Astrocyte (in vitro differentiated cells and primary cell): ENCODE measurements around the gene RALGPS1. TPM values are rescaled to one million over a fixed set of nuclear protein-coding genes. Genes with fewer than 3 reads are reported as not detected.

ENCODE experiments used
- DNase-seq: peaks from one replicate; pipeline ENCODE4 v3.0.0-alpha.2; 2010; ENCODE audit warnings: low read depth
- FAIRE-seq: peaks from 2 replicates; lab custom pipeline; 2011; peaks lifted over from hg19 to GRCh38; lab: Jason Lieb, UNC
- H2AFZ ChIP-seq: 2 replicates; pipeline ENCODE4 v1.6.0; 2012; ENCODE audit warnings: low read depth, low read length, inconsistent platforms
- H3K27ac ChIP-seq: 2 replicates; pipeline ENCODE4 v1.5.1; 2011; ENCODE audit warnings: low read depth, low read length, inconsistent platforms
- H3K27me3 ChIP-seq: 2 replicates; pipeline ENCODE4 v1.6.0; 2011; ENCODE audit warnings: low read length, inconsistent platforms; ENCODE audit not compliant: insufficient read depth
- H3K36me3 ChIP-seq: 2 replicates; pipeline ENCODE4 v1.5.1; 2011; ENCODE audit warnings: low read length, inconsistent platforms; ENCODE audit not compliant: insufficient read depth
- H3K4me1 ChIP-seq: 2 replicates; pipeline ENCODE4 v1.5.1; 2011; ENCODE audit warnings: low read length, inconsistent platforms; ENCODE audit not compliant: insufficient read depth
- H3K4me2 ChIP-seq: 2 replicates; pipeline ENCODE4 v1.6.0; 2012; ENCODE audit warnings: low read length, inconsistent platforms
- H3K4me3 ChIP-seq: 2 replicates; pipeline ENCODE4 v1.5.1; 2011; ENCODE audit warnings: low read depth, mild to moderate bottlenecking, low read length, inconsistent platforms; ENCODE audit not compliant: insufficient read depth
- H3K79me2 ChIP-seq: 2 replicates; pipeline ENCODE4 v1.6.0; 2012; ENCODE audit warnings: mild to moderate bottlenecking, low read length, inconsistent platforms; ENCODE audit not compliant: insufficient read depth
- H3K9ac ChIP-seq: 2 replicates; pipeline ENCODE4 v1.6.0; 2012; ENCODE audit warnings: mild to moderate bottlenecking, low read length, inconsistent platforms
- H3K9me3 ChIP-seq: 2 replicates; pipeline ENCODE4 v1.5.1; 2012; ENCODE audit warnings: low read depth, mild to moderate bottlenecking, low read length, inconsistent platforms; ENCODE audit not compliant: insufficient read depth
- H4K20me1 ChIP-seq: 2 replicates; pipeline ENCODE4 v1.6.0; 2012; ENCODE audit warnings: low read length, inconsistent platforms; ENCODE audit not compliant: insufficient read depth
- H3K27ac Mint-ChIP-seq: one replicate; pipeline ENCODE4 v1.8.0; 2021; ENCODE audit warnings: mild to moderate bottlenecking, mixed read lengths; ENCODE audit not compliant: unreplicated experiment
- H3K27me3 Mint-ChIP-seq: one replicate; pipeline ENCODE4 v1.8.0; 2021; ENCODE audit warnings: low read depth, mixed read lengths; ENCODE audit not compliant: unreplicated experiment
- H3K36me3 Mint-ChIP-seq: one replicate; pipeline ENCODE4 v1.8.0; 2021; ENCODE audit warnings: low read depth, mixed read lengths; ENCODE audit not compliant: unreplicated experiment
- H3K4me1 Mint-ChIP-seq: one replicate; pipeline ENCODE4 v1.8.0; 2021; ENCODE audit warnings: low read depth, mixed read lengths; ENCODE audit not compliant: unreplicated experiment
- H3K4me3 Mint-ChIP-seq: one replicate; pipeline ENCODE4 v1.8.0; 2021; ENCODE audit warnings: mild to moderate bottlenecking, moderate library complexity, mixed read lengths; ENCODE audit not compliant: unreplicated experiment
- H3K9me3 Mint-ChIP-seq: one replicate; pipeline ENCODE4 v1.8.0; 2021; ENCODE audit warnings: mild to moderate bottlenecking, mixed read lengths; ENCODE audit not compliant: unreplicated experiment
- CTCF ChIP-seq: IDR thresholded peaks from 2 replicates; pipeline ENCODE4 v1.5.1; 2011; ENCODE audit warnings: low read depth, mild to moderate bottlenecking, inconsistent platforms, low read length, moderate library complexity; ENCODE audit not compliant: insufficient read depth
- EZH2 ChIP-seq: IDR thresholded peaks from 2 replicates; pipeline ENCODE4 v1.6.1; 2012; ENCODE audit warnings: mild to moderate bottlenecking, low read length, inconsistent platforms; ENCODE audit not compliant: insufficient read depth
- total RNA-seq: library from RNA; stranded (reverse); gene quantifications from 2 replicates; pipeline ENCODE4 v1.2.1, GENCODE V29; 2021

RALGPS1 gene
- total RNA-seq, 1 donor from 2014 or later: 2.8 TPM

GRCh38 chr9:126932871-126933321 lies 18.3 kb downstream of the RALGPS1 start:
- FAIRE-seq (no peak), DNase-seq (no peak)
- Mint-ChIP-seq H3K36me3 (no peaks in the 10 kb centered on the region), H3K27me3 (peaks cover 17% of the 10 kb centered on the region), H3K4me1 (no peaks in the 10 kb centered on the region), H3K27ac (peak overlapping the region; percentile 58), H3K9me3 (peaks cover 4% of the 10 kb centered on the region), H3K4me3 (no peak overlapping the region)
- no peak overlapping the region for H2AFZ ChIP-seq
- peaks cover 3% of the 10 kb centered on the region for H4K20me1 ChIP-seq
- no peak overlapping the region for H3K27ac ChIP-seq
- H3K4me1 ChIP-seq: no peaks in the 10 kb centered on the region
- TF ChIP-seq EZH2 (no peak), CTCF (no peak)
- H3K79me2 ChIP-seq: no peaks in the 10 kb centered on the region
- peaks cover 10% of the 10 kb centered on the region for H3K27me3 ChIP-seq
- no peaks in the 10 kb centered on the region for H3K36me3 ChIP-seq
- no peak overlapping the region for H3K4me2 ChIP-seq
- H3K4me3 ChIP-seq: no peak overlapping the region
- peaks cover 3% of the 10 kb centered on the region for H3K9me3 ChIP-seq
- H3K9ac ChIP-seq: no peak overlapping the region

- Histone ChIP-seq H3K27ac (no peak overlapping the region), H3K4me2 (no peak overlapping the region), H3K79me2 (no peaks in the 10 kb centered on the region), H3K27me3 (peaks cover 6% of the 10 kb centered on the region), H3K4me1 (no peaks in the 10 kb centered on the region), H3K36me3 (no peaks in the 10 kb centered on the region), H3K9me3 (peaks cover 3% of the 10 kb centered on the region), H3K9ac (no peak overlapping the region), H4K20me1 (peaks cover 3% of the 10 kb centered on the region), H3K4me3 (no peak overlapping the region), H2AFZ (no peak overlapping the region)
- H3K27me3 Mint-ChIP-seq: peaks cover 17% of the 10 kb centered on the region
- no peak for TF ChIP-seq CTCF
- no peak for TF ChIP-seq EZH2
- DNase-seq: no peak
- no peaks in the 10 kb centered on the region for H3K36me3 Mint-ChIP-seq
- H3K4me1 Mint-ChIP-seq: peaks cover 1% of the 10 kb centered on the region
- no peak overlapping the region for H3K27ac Mint-ChIP-seq
- no peak for FAIRE-seq
- H3K9me3 Mint-ChIP-seq: peaks cover 4% of the 10 kb centered on the region
- no peak overlapping the region for H3K4me3 Mint-ChIP-seq
These were observed 18.9 kb downstream of the RALGPS1 start for GRCh38 chr9:126933334-126933980.

DNA sequence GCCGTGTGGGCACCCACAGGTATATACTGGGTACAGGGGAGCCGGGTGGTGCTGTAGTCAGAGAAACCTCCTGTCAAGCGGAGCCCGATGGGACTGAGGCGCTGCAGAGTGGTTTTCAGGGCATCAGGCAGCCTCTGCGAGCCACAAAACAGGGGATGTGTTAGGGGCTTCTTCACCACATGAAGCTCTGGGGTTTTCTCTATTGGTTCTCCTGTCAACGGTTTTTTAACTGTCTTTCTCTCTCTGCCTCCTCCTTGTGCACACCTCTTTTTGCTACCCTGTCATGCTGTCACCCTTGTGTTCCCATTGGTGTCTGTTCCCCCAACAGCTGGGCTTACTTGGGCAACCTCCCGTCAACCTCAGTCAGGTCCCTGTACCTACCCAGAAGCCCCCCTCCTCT lies 19.9 kb downstream of the RALGPS1 start:
- H3K4me1 ChIP-seq: no peaks in the 10 kb centered on the region
- H3K9me3 ChIP-seq: peaks cover 3% of the 10 kb centered on the region
- no peak overlapping the region for H3K4me3 ChIP-seq
- Mint-ChIP-seq H3K27ac (no peak overlapping the region), H3K9me3 (peaks cover 6% of the 10 kb centered on the region), H3K4me1 (peaks cover 3% of the 10 kb centered on the region), H3K4me3 (no peak overlapping the region), H3K27me3 (peaks cover 18% of the 10 kb centered on the region), H3K36me3 (no peaks in the 10 kb centered on the region)
- no peaks in the 10 kb centered on the region for H3K79me2 ChIP-seq
- no peak overlapping the region for H3K9ac ChIP-seq
- peaks cover 8% of the 10 kb centered on the region for H3K27me3 ChIP-seq
- H3K4me2 ChIP-seq: no peak overlapping the region
- no peak for TF ChIP-seq EZH2
- no peak for TF ChIP-seq CTCF
- H4K20me1 ChIP-seq: peaks cover 3% of the 10 kb centered on the region
- no peak overlapping the region for H3K27ac ChIP-seq
- H3K36me3 ChIP-seq: no peaks in the 10 kb centered on the region
- no peak for FAIRE-seq
- no peak overlapping the region for H2AFZ ChIP-seq
- no peak for DNase-seq
